Measurements from ENCODE around the gene PWP1.

PWP1 gene
- 31.8 to 43.0 (median 34.8) reads per million in 4 donors for total RNA-seq

GRCh38 chr12:107685360-107686248 is at the start of gene PWP1:
Gene PWP1, plus strand, starts transcription at chr12:107685799. Its CDS starts 101 bp downstream, at chr12:107685900.
- DNase-seq: peak; percentile 88 to 96 (median 93)

GRCh38 chr12:107641154-107641553 is 44.4 kb upstream of the PWP1 start:
- no peak for DNase-seq

GRCh38 chr12:107642240-107642639 is 43.4 kb upstream of the PWP1 start:
- no peak for DNase-seq

- DNase-seq: no peak
These were observed 39.8 kb upstream of the PWP1 start for GRCh38 chr12:107645630-107646333.

- no peak for DNase-seq
These were observed 39.2 kb upstream of the PWP1 start for GRCh38 chr12:107646436-107646835.

- no peak for DNase-seq
These were observed 35.9 kb upstream of the PWP1 start for GRCh38 chr12:107649661-107650061.

GRCh38 chr12:107650977-107651376 is 34.6 kb upstream of the PWP1 start:
- DNase-seq: no peak

GRCh38 chr12:107651571-107652449 is 33.8 kb upstream of the PWP1 start:
- no peak for DNase-seq

- no peak for DNase-seq
These were observed 32.1 kb upstream of the PWP1 start for GRCh38 chr12:107653519-107653918.

GRCh38 chr12:107654873-107655272 is 30.7 kb upstream of the PWP1 start:
- DNase-seq: no peak

- DNase-seq: no peak
These were observed 30.1 kb upstream of the PWP1 start for GRCh38 chr12:107655281-107656065.

- DNase-seq: no peak
These were observed 29.3 kb upstream of the PWP1 start for GRCh38 chr12:107656302-107656701.

- no peak for DNase-seq
These were observed 28.5 kb upstream of the PWP1 start for GRCh38 chr12:107657133-107657532.

GRCh38 chr12:107657621-107658020 is 28.0 kb upstream of the PWP1 start:
- no peak for DNase-seq

- no peak for DNase-seq
These were observed 25.4 kb upstream of the PWP1 start for GRCh38 chr12:107660235-107660634.

- no peak for DNase-seq
These were observed 24.7 kb upstream of the PWP1 start for GRCh38 chr12:107660861-107661415.

GRCh38 chr12:107661830-107662229 is 23.8 kb upstream of the PWP1 start:
- DNase-seq: peak in 1 of 5 donors; percentile 11

GRCh38 chr12:107662484-107662883 is 23.1 kb upstream of the PWP1 start:
- DNase-seq: no peak

- no peak for DNase-seq
These were observed 22.3 kb upstream of the PWP1 start for GRCh38 chr12:107663277-107663676.

GRCh38 chr12:107666009-107666408 is 19.6 kb upstream of the PWP1 start:
- no peak for DNase-seq

- no peak for DNase-seq
These were observed 18.1 kb upstream of the PWP1 start for GRCh38 chr12:107667464-107667863.

All from T-helper 1 cell (primary cell).